Peyer's patch (tissue), 4 donors: ENCODE data around the gene LSM10. TPM values are rescaled to one million over a fixed set of nuclear protein-coding genes. Genes with fewer than 3 reads are reported as not detected.

Source experiments
- DNase-seq, 3 donors: peaks; one replicate each; pipeline ENCODE4 v3.0.0-alpha.2; 2017 to 2019
- H3K27ac ChIP-seq, 4 donors: fragments of 200-600 bp; sonication (generic); one replicate each; pipeline ENCODE4 v1.5.1; 2016 to 2019
- H3K27me3 ChIP-seq, 2 donors: fragments of 200-600 bp; sonication (generic); one replicate each; pipeline ENCODE4 v1.5.1; 2019
- H3K36me3 ChIP-seq, 3 donors: fragments of 200-600 bp; sonication (generic); one replicate each; pipeline ENCODE4 v1.5.1; 2016 to 2019
- H3K4me1 ChIP-seq, 4 donors: fragments of 200-600 bp; sonication (generic); one replicate each; pipeline ENCODE4 v1.5.1; 2016 to 2019
- H3K4me3 ChIP-seq, 4 donors: fragments of 200-600 bp; sonication (generic); 1 replicate in 3 of 4; 2 replicates in 1 of 4; pipeline ENCODE4 v1.5.1; 2016 to 2019; ENCODE audit warnings: mild to moderate bottlenecking in 1 of 4
- H3K9me3 ChIP-seq, 4 donors: fragments of 200-600 bp; sonication (generic); one replicate each; pipeline ENCODE4 v1.5.1; 2016 to 2019; ENCODE audit warnings: mild to moderate bottlenecking in 1 of 4
- CTCF ChIP-seq, 6 experiments: fragments of 450-650 bp in 4 of 6; fragments of 200-600 bp in 2 of 6; sonication (generic) in 1 of 6; IDR thresholded peaks; one replicate each; pipeline ENCODE4 v1.5.1; 2017 to 2019; ENCODE audit warnings: antibody characterized with exemption in 6 of 6, mild to moderate bottlenecking in 3 of 6, moderate library complexity in 1 of 6
- POLR2A ChIP-seq, 2 donors: fragments of 450-650 bp; IDR thresholded peaks; one replicate each; pipeline ENCODE4 v1.5.1; 2017; ENCODE audit warnings: antibody characterized with exemption in 2 of 2, mild to moderate bottlenecking in 2 of 2, moderate library complexity in 2 of 2
- total RNA-seq, 4 donors: library from RNA; depleted of rRNA; stranded (reverse); fragments of >200 nt; gene quantifications; one replicate each; pipeline ENCODE4 v1.1.0, GENCODE V29; 2016

Gene LSM10
- total RNA-seq, 4 donors from 2014 or later = 25.5 to 42.9 (median 31.2) TPM

DNA sequence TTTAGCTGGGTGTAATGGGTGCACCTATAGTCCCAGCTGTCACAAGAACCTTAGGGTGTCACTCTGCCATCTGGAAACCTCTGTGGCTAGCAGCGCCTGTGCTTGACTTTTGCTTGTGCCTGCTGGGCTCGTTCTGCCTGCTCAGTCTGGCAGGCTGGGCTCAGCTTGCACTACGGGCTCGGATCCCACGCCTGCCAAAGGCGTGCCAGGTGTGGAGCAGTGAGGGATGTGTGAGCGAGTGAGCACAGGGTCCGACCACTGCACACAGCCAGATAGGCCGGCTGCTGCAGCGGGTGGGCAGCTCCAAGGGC, 2.8 kb upstream of the LSM10 start:
- peak overlapping the region in 3 of 4 donors; percentile 14 to 36 (median 17) for H3K4me3 ChIP-seq
- H3K27ac ChIP-seq = peak overlapping the region; percentile 50 to 76 (median 54)
- TF ChIP-seq CTCF (IDR thresholded peaks at IDR 0.05) (no peak), POLR2A (IDR thresholded peaks at IDR 0.05) (no peak)
- H3K36me3 ChIP-seq = no peaks in the 10 kb centered on the region
- H3K27me3 ChIP-seq = no peaks in the 10 kb centered on the region
- no peaks in the 10 kb centered on the region for H3K9me3 ChIP-seq
- peaks cover 0 to 11% (median 8%) of the 10 kb centered on the region in 4 donors for H3K4me1 ChIP-seq
- DNase-seq = no peak

DNA sequence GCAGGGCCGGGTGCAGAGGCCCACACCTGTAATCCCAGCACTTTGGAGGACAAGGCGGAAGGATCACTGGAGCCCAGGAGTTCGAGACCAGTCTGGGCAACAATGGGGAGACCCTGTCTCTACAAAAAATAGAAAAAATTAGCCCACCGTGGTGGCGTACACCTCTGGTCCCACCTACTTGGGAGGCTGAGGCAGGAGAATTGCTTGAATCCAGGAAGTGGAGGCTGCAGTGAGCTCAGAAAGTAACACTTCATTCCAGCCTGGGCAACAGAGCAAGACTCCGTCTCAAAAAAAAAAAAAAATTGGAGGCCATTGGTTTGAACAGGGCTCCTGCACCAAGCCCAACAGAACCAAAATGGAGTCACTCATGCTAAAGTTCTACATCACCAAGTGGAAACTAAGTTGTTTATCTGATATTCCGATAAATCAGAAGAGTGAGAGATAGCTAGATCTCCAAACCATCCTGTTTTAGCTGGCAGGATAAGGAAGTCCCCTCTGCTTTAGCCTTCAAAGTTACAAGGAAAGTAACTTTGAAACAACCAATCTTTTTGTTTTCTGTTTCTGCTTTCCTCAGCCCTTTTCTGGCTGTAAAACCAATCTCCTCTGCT, 766 bp upstream of the LSM10 start:
- peak overlapping the region in 3 of 4 donors; percentile 84 to 93 (median 90) for H3K27ac ChIP-seq

DNA sequence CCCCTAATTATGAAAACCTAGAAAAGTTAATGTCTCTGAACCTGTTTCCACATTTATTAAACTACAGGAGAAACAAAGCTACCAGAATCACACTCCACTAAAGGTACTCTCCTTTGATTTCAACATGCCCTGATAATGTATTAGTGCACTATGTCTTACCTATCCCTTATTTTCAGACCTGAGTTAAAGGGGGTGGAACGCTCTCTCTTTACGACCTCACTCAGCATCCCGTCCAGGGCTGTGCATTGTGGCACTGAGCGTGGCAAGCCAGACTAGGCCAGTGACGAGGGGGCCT, 678 bp downstream of the LSM10 start:
- peaks cover 0 to 12% (median 0%) of the 10 kb centered on the region in 3 donors for H3K36me3 ChIP-seq
- peaks cover 0 to 11% (median 8%) of the 10 kb centered on the region in 4 donors for H3K4me1 ChIP-seq
- DNase-seq = peak in 1 of 3 donors; percentile 57
- TF ChIP-seq CTCF (IDR thresholded peaks at IDR 0.05) (no peak), POLR2A (IDR thresholded peaks at IDR 0.05) (no peak)
- peak overlapping the region; percentile 57 to 77 (median 74) for H3K4me3 ChIP-seq
- no peaks in the 10 kb centered on the region for H3K9me3 ChIP-seq
- no peaks in the 10 kb centered on the region for H3K27me3 ChIP-seq
- H3K27ac ChIP-seq = peak overlapping the region; percentile 84 to 93 (median 88)

More for the DNA sequence above, 766 bp upstream of the LSM10 start:
- Histone ChIP-seq H3K4me1 (peaks cover 0 to 11% (median 8%) of the 10 kb centered on the region in 4 donors), H3K9me3 (no peaks in the 10 kb centered on the region), H3K27me3 (no peaks in the 10 kb centered on the region), H3K4me3 (no peak overlapping the region), H3K36me3 (peaks cover 0 to 7% (median 0%) of the 10 kb centered on the region in 3 donors)
- TF ChIP-seq CTCF (IDR thresholded peaks at IDR 0.05) (no peak), POLR2A (IDR thresholded peaks at IDR 0.05) (no peak)
- DNase-seq = no peak

- Histone ChIP-seq H3K27me3 (no peaks in the 10 kb centered on the region), H3K36me3 (peaks cover 0 to 17% (median 0%) of the 10 kb centered on the region in 3 donors), H3K27ac (peak overlapping the region in 1 of 4 donors; percentile 93), H3K4me1 (peaks cover 0 to 11% (median 8%) of the 10 kb centered on the region in 4 donors), H3K4me3 (no peak overlapping the region), H3K9me3 (no peaks in the 10 kb centered on the region)
- no peak for TF ChIP-seq POLR2A (IDR thresholded peaks at IDR 0.05)
- no peak for TF ChIP-seq CTCF (IDR thresholded peaks at IDR 0.05)
- DNase-seq = no peak
Measured at GRCh38 chr1:36396359-36396758, 1.3 kb downstream of the LSM10 start.

DNA sequence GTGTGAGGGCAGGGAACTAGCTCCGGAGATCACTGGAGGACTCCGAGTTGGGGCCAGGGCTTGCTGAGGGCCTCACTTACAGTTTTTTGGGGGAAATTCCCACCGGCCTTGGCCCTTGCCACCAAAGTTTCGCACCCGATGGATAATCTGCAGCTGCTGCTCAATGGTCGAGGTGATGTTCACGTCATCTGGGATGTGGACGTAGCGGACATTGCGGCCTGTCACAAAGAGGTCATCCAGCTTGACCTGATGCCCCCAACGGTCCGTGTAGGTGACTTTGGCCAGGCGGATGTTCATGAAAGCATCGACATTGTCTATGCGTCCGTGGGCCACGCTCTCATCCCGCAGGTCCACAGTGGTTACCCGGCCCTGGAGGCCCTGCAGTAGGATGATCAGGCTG, 4.0 kb downstream of the LSM10 start:
- Histone ChIP-seq H3K4me3 (no peak overlapping the region), H3K27ac (no peak overlapping the region), H3K9me3 (no peaks in the 10 kb centered on the region), H3K4me1 (peaks cover 0 to 25% (median 15%) of the 10 kb centered on the region in 4 donors), H3K27me3 (no peaks in the 10 kb centered on the region), H3K36me3 (peaks cover 0 to 22% (median 0%) of the 10 kb centered on the region in 3 donors)
- no peak for DNase-seq
- TF ChIP-seq CTCF (IDR thresholded peaks at IDR 0.05) (no peak), POLR2A (IDR thresholded peaks at IDR 0.05) (no peak)
